ENCODE measurements around the gene COLEC12. TPM values are rescaled to one million over a fixed set of nuclear protein-coding genes. Genes with fewer than 3 reads are reported as not detected.
A peak's percentile ranks its signal among the peaks of the same experiment; 100 is the strongest.

The COLEC12 gene
- polyA plus RNA-seq, 3 donors: 0.21 to 0.47 (median 0.35) TPM

GRCh38 chr18:493986-494983, 6.2 kb downstream of the COLEC12 start:
- intact Hi-C loops (cut with micrococcal nuclease): loop anchor here in 1 of 2 donors (10.0 kb wide), 2 partner anchors 121 to 219 kb away; no protein-coding TSS in a partner anchor
- no peak for TF ChIP-seq CTCF (IDR thresholded peaks at IDR 0.05)
- Histone ChIP-seq H2AFZ (ENCODE audit: insufficient read depth, low read depth, low read length, poor library complexity, severe bottlenecking) (no peak overlapping the region), H3K9ac (ENCODE audit: insufficient read depth, low read length, poor library complexity, severe bottlenecking) (no peak overlapping the region), H3K9me3 (replicated peaks in 1 of 2; ENCODE audit: control insufficient read depth in 1 of 2, insufficient read depth in 1 of 2, low read length in 2 of 2) (peaks cover 0 to 4% of the 10 kb centered on the region in 2 donors), H3K4me3 (replicated peaks in 1 of 3; ENCODE audit: low read depth in 2 of 3, low read length in 3 of 3) (no peak overlapping the region), H4K20me1 (ENCODE audit: insufficient read depth, low read length) (no peaks in the 10 kb centered on the region), H3K4me1 (ENCODE audit: control insufficient read depth in 1 of 2, insufficient read depth in 2 of 2, low read length in 2 of 2) (peaks cover 17 to 24% of the 10 kb centered on the region in 2 donors), H3K4me2 (replicated peaks; ENCODE audit: extremely low read depth, low read length, poor library complexity, severe bottlenecking) (no peak overlapping the region), H3K27me3 (ENCODE audit: control insufficient read depth in 2 of 2, insufficient read depth in 2 of 2, low read length in 2 of 2) (peaks cover 9 to 23% of the 10 kb centered on the region in 2 donors), H3K36me3 (replicated peaks in 1 of 2; ENCODE audit: control insufficient read depth in 1 of 2, insufficient read depth in 2 of 2, low read length in 2 of 2) (no peaks in the 10 kb centered on the region), H3K27ac (ENCODE audit: low read depth in 1 of 2, low read length in 2 of 2) (no peak overlapping the region), H3K79me2 (ENCODE audit: insufficient read depth, low read length) (no peaks in the 10 kb centered on the region)
- DNase-seq: peak in 1 of 3 donors; percentile 12
- peaks cover 22% of the 10 kb centered on the region for H3K4me1 Mint-ChIP-seq
- peaks cover 0 to 3% (median 0%) of the 10 kb centered on the region in 7 donors for H3K9me3 Mint-ChIP-seq
- no peak overlapping the region for H3K4me3 Mint-ChIP-seq
- peaks cover 0 to 3% of the 10 kb centered on the region in 2 donors for H3K36me3 Mint-ChIP-seq
- peak overlapping the region in 1 of 7 donors; percentile 50 for H3K27ac Mint-ChIP-seq
- WGBS (ENCODE audit: insufficient coverage): 100% methylated on average over 2 of the region's 5 CpGs
- H3K27me3 Mint-ChIP-seq (ENCODE audit: low read depth in 3 of 3): peaks cover 17 to 20% (median 17%) of the 10 kb centered on the region in 3 donors

GRCh38 chr18:492451-492850, 8.1 kb downstream of the COLEC12 start:
- TF ChIP-seq CTCF (IDR thresholded peaks at IDR 0.05): no peak
- DNase-seq: no peak
- intact Hi-C loops (cut with micrococcal nuclease): loop anchor here in 1 of 2 donors (10.0 kb wide), 2 partner anchors 122 to 218 kb away; no protein-coding TSS in a partner anchor
- Mint-ChIP-seq H3K27ac (no peak overlapping the region), H3K4me1 (peaks cover 21% of the 10 kb centered on the region), H3K27me3 (ENCODE audit: low read depth in 3 of 3) (peaks cover 4 to 8% (median 5%) of the 10 kb centered on the region in 3 donors), H3K4me3 (no peak overlapping the region), H3K36me3 (no peaks in the 10 kb centered on the region), H3K9me3 (no peaks in the 10 kb centered on the region)
- WGBS (ENCODE audit: insufficient coverage): no CpG with 5 or more reads among the region's 5 CpGs
- H3K4me1 ChIP-seq (ENCODE audit: control insufficient read depth in 1 of 2, insufficient read depth in 2 of 2, low read length in 2 of 2): peaks cover 12 to 21% of the 10 kb centered on the region in 2 donors
- no peaks in the 10 kb centered on the region for H3K9me3 ChIP-seq (replicated peaks in 1 of 2; ENCODE audit: control insufficient read depth in 1 of 2, insufficient read depth in 1 of 2, low read length in 2 of 2)
- peaks cover 0 to 5% of the 10 kb centered on the region in 2 donors for H3K27me3 ChIP-seq (ENCODE audit: control insufficient read depth in 2 of 2, insufficient read depth in 2 of 2, low read length in 2 of 2)
- H2AFZ ChIP-seq (ENCODE audit: insufficient read depth, low read depth, low read length, poor library complexity, severe bottlenecking): no peak overlapping the region
- H3K36me3 ChIP-seq (replicated peaks in 1 of 2; ENCODE audit: control insufficient read depth in 1 of 2, insufficient read depth in 2 of 2, low read length in 2 of 2): no peaks in the 10 kb centered on the region
- no peak overlapping the region for H3K27ac ChIP-seq (ENCODE audit: low read depth in 1 of 2, low read length in 2 of 2)
- H3K79me2 ChIP-seq (ENCODE audit: insufficient read depth, low read length): no peaks in the 10 kb centered on the region
- H3K4me2 ChIP-seq (replicated peaks; ENCODE audit: extremely low read depth, low read length, poor library complexity, severe bottlenecking): no peak overlapping the region
- no peak overlapping the region for H3K4me3 ChIP-seq (replicated peaks in 1 of 3; ENCODE audit: low read depth in 2 of 3, low read length in 3 of 3)
- no peak overlapping the region for H3K9ac ChIP-seq (ENCODE audit: insufficient read depth, low read length, poor library complexity, severe bottlenecking)
- H4K20me1 ChIP-seq (ENCODE audit: insufficient read depth, low read length): no peaks in the 10 kb centered on the region

All from CD14-positive monocyte (primary cell).